Tibial artery (tissue), 4 donors: Measurements from ENCODE around the gene SLC2A9.

Experiments
- DNase-seq, 2 donors: peaks; one replicate each; pipeline ENCODE4 v3.0.0-alpha.2; 2019
- H3K27ac ChIP-seq, 2 donors: fragments of 200-600 bp; sonication (generic) in 1 of 2; 1 replicate in 1 of 2; 2 replicates in 1 of 2; pipeline ENCODE4 v1.5.1; 2018 to 2019; ENCODE audit warnings: mild to moderate bottlenecking in 1 of 2
- H3K27me3 ChIP-seq, 2 donors: fragments of 200-600 bp; sonication (generic) in 1 of 2; one replicate each; pipeline versions ENCODE4 v1.5.1 to v1.6.0; 2016 to 2019
- H3K36me3 ChIP-seq, 3 donors: fragments of 200-600 bp; sonication (generic) in 2 of 3; one replicate each; pipeline ENCODE4 v1.5.1; 2016 to 2019; ENCODE audit warnings: mild to moderate bottlenecking in 2 of 3
- H3K4me1 ChIP-seq, 4 donors: fragments of 200-600 bp; sonication (generic) in 2 of 4; 1 replicate in 3 of 4; 2 replicates in 1 of 4; pipeline ENCODE4 v1.5.1; 2016 to 2019
- H3K4me3 ChIP-seq, 2 donors: fragments of 200-600 bp; sonication (generic) in 1 of 2; 1 replicate in 1 of 2; 2 replicates in 1 of 2; pipeline ENCODE4 v1.5.1; 2018 to 2019; ENCODE audit warnings: mild to moderate bottlenecking in 2 of 2
- H3K9me3 ChIP-seq, 3 donors: fragments of 200-600 bp; sonication (generic) in 1 of 3; one replicate each; pipeline ENCODE4 v1.5.1; 2016 to 2019
- intact Hi-C: fragments of 100-400 bp; cut with DNase I; formaldehyde crosslinking; loops from one replicate; pipeline ENCODE4 v1.15.0; 2023; ENCODE audit warnings: low total_unique reads
- TF ChIP-seq, protein P1 (sequence below), 2 experiments: fragments of 200-600 bp in 1 of 2; fragments of 450-650 bp in 1 of 2; IDR thresholded peaks; one replicate each; pipeline ENCODE4 v1.5.1; 2017 to 2019; ENCODE audit warnings: antibody characterized with exemption in 2 of 2, mild to moderate bottlenecking in 1 of 2, moderate library complexity in 1 of 2

SLC2A9 gene

DNA sequence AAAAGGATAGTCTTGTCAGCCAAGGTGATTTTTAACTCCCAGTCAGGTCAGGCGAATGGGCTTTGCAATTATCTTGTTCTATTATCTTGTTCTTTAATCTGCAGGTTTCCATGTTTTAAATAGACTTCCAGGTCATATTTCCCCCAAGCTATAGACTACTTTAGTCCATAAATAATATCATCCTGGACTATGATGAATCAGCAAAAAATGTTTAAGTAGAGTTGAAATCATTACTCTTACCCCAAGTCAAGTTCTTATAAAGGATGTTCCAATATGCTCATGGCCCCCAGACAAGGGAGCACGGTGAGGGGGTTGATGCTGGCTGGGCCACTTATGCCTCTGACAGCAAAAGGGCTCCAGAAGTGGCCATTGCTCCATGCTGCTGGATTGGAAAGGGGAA is 75.1 kb downstream of the SLC2A9 start:
- H3K27me3 ChIP-seq = no peaks in the 10 kb centered on the region
- H3K4me1 ChIP-seq = no peaks in the 10 kb centered on the region
- no peak overlapping the region for H3K4me3 ChIP-seq
- TF ChIP-seq, protein P1, sequence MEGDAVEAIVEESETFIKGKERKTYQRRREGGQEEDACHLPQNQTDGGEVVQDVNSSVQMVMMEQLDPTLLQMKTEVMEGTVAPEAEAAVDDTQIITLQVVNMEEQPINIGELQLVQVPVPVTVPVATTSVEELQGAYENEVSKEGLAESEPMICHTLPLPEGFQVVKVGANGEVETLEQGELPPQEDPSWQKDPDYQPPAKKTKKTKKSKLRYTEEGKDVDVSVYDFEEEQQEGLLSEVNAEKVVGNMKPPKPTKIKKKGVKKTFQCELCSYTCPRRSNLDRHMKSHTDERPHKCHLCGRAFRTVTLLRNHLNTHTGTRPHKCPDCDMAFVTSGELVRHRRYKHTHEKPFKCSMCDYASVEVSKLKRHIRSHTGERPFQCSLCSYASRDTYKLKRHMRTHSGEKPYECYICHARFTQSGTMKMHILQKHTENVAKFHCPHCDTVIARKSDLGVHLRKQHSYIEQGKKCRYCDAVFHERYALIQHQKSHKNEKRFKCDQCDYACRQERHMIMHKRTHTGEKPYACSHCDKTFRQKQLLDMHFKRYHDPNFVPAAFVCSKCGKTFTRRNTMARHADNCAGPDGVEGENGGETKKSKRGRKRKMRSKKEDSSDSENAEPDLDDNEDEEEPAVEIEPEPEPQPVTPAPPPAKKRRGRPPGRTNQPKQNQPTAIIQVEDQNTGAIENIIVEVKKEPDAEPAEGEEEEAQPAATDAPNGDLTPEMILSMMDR (IDR thresholded peaks at IDR 0.05) = no peak
- H3K36me3 ChIP-seq = peaks cover 0 to 9% (median 4%) of the 10 kb centered on the region in 3 donors
- no peak overlapping the region for H3K27ac ChIP-seq
- no peak for DNase-seq
- intact Hi-C loops = no loop called here
- no peaks in the 10 kb centered on the region for H3K9me3 ChIP-seq

DNA sequence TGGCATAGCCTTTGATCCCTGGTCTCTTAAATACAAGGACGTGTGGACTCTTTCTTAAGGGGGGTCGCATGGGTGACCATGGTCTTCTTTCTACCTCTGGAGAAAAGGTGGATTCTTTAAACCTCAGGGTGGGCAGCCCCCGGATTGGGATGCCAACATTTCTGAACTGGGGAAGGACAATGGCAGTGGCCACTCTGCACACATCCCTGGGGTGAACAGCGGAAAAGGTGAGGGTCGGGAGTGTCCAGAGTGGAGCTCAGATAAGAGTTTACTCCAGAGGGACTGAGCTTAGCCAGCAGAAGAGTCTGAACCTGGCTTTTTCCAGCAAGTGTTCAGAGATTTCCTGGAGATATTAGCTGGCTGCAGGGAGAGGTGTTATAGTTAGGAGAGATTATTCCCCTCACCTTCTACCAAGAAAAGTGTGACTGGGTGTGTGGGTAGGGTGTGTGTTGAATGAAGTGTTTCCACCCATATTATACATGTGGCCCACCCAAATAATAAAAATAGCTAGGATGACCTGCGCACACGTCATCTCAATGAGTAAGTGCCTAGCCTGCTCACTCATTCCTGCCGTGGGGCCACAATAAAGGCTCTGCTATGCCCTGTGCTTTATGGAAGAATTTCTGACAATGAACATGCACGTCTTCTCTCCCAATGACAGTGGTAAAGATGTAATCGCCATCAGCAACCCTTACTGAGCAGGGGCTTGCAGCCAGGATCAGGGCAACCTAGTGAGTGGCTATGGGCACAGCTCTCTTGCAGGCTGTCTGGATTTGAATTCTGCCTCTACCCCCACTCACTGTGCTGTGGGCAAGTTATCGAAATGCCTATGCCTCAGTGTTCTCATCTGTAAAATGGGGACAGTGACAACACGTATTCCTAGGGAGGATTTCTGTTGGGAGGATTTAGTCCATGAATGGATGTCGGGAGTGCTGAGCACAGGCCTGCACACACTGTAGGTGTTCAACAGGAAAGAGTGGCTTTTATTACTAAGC is 76.6 kb downstream of the SLC2A9 start:
- Histone ChIP-seq H3K4me3 (no peak overlapping the region), H3K27me3 (no peaks in the 10 kb centered on the region), H3K27ac (no peak overlapping the region), H3K9me3 (no peaks in the 10 kb centered on the region), H3K4me1 (no peaks in the 10 kb centered on the region), H3K36me3 (peaks cover 4 to 10% (median 4%) of the 10 kb centered on the region in 3 donors)
- intact Hi-C loops = no loop called here
- TF ChIP-seq, protein P1 (IDR thresholded peaks at IDR 0.05) = no peak
- DNase-seq = no peak

DNA sequence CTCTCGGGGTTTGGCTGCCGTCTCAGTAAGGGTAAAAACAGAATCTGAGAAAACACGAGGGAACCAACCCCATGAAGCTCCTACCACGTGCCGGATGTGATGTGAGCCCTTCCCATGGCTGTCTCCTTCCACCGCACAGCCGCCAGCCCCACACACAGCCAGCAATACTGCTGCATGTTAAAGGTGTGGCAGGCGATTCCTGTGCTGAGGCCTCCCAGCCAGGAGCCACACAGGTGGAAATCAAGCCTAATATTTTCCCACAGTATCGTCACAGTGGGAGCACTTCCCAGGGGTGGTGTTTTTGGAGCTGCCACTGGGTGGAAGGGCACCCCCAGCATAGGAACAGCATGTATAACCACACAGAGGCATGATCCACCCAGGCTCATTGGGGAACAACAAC is 77.5 kb downstream of the SLC2A9 start:
- Histone ChIP-seq H3K4me3 (no peak overlapping the region), H3K4me1 (no peaks in the 10 kb centered on the region), H3K36me3 (peaks cover 4 to 10% (median 4%) of the 10 kb centered on the region in 3 donors), H3K27me3 (no peaks in the 10 kb centered on the region), H3K9me3 (no peaks in the 10 kb centered on the region), H3K27ac (no peak overlapping the region)
- intact Hi-C loops = no loop called here
- DNase-seq = no peak
- TF ChIP-seq, protein P1 (IDR thresholded peaks at IDR 0.05) = no peak

DNA sequence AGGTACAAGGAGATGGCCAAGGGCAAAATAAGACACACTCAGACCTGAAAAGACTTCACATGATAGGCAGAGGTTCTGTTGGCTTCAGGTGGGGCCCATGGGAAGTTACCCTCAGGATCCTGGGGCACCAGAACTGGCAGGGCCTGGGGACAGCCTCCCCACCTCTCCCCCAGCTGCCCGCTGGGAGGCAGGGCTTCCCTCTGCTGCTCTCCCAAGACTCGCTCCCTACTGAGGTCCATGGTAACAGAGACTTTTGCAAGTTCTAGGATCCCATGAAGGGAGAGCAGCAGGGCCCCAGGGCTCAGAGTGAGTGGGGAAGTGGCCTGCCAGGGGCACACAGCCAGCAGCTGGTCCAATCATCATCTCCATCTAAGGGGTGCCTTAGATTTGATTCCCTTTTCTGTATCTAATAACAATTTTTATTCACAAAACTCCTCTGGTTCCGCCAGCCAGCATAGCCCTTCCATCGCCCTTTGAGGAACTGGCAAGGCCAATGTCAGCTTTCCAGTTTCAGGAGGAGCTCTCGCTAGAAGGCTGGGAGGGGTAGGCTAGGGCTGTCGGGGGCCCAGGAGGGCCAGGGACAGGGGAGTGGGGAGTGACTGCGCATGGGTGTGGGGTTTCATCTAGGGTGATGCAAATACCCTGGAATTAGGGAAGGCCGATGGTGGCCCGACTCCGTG is 78.2 kb downstream of the SLC2A9 start:
- Histone ChIP-seq H3K9me3 (no peaks in the 10 kb centered on the region), H3K4me3 (no peak overlapping the region), H3K27me3 (no peaks in the 10 kb centered on the region), H3K4me1 (no peaks in the 10 kb centered on the region), H3K36me3 (peaks cover 4 to 10% (median 4%) of the 10 kb centered on the region in 3 donors), H3K27ac (no peak overlapping the region)
- no peak for DNase-seq
- TF ChIP-seq, protein P1 (IDR thresholded peaks at IDR 0.05) = no peak
- intact Hi-C loops = no loop called here

DNA sequence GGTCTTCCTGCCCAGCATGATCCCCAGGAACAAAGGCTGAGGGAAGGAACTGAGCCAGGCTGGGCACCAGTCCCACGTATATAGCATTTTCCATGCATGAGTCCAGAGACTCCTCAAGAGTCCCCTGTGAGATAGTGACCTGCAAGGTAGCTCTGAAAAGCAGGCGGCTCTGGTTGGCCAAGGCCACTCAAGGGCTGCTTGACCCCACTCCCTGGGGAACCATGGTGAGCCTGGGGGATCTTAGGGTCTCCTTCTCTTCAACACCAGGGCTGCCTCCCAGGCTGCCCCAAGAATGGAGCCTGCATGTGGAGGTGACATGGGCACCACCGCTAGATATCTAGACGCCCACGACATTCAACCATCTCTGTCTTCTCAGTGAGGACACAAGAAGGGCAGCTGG is 79.2 kb downstream of the SLC2A9 start:
- Histone ChIP-seq H3K4me1 (no peaks in the 10 kb centered on the region), H3K4me3 (no peak overlapping the region), H3K27me3 (no peaks in the 10 kb centered on the region), H3K36me3 (peaks cover 4 to 10% (median 4%) of the 10 kb centered on the region in 3 donors), H3K9me3 (no peaks in the 10 kb centered on the region), H3K27ac (no peak overlapping the region)
- no peak for DNase-seq
- intact Hi-C loops = no loop called here
- TF ChIP-seq, protein P1 (IDR thresholded peaks at IDR 0.05) = no peak
